Uterus (tissue), 2 donors: ENCODE results near the gene CBFB.

Source experiments
- POLR2A ChIP-seq, 2 donors: fragments of 450-650 bp; IDR thresholded peaks; one replicate each; pipeline ENCODE4 v1.6.1; 2016; ENCODE audit warnings: antibody characterized with exemption in 2 of 2, mild to moderate bottlenecking in 1 of 2, moderate library complexity in 1 of 2
- TF ChIP-seq, protein P1 (sequence below), 4 experiments: fragments of 200-600 bp in 2 of 4; fragments of 450-650 bp in 2 of 4; sonication (generic) in 2 of 4; IDR thresholded peaks; one replicate each; pipeline ENCODE4 v1.5.1; 2016 to 2019; ENCODE audit warnings: antibody characterized with exemption in 4 of 4, mild to moderate bottlenecking in 2 of 4, moderate library complexity in 1 of 4

DNA sequence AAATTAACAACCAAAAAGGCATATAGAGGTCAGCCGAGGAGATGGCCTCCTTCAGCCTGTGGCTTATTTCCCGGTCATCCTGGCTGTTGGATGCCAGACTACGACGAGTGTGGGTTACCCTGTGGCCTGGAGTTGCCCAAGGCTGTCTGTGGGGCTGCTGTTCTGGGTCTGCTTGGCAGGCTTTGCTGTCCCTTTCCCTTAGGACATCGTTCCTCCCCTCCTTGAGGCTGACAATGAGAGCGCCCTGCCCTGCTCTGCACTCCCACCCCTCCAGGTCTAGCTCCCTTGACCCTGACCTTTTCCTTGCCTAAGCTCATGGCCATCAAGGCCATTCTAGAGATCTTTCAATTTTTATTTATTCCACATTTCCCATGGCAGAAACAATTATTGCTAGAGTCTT, 1.9 kb upstream of the CBFB start:
- TF ChIP-seq, protein P1, sequence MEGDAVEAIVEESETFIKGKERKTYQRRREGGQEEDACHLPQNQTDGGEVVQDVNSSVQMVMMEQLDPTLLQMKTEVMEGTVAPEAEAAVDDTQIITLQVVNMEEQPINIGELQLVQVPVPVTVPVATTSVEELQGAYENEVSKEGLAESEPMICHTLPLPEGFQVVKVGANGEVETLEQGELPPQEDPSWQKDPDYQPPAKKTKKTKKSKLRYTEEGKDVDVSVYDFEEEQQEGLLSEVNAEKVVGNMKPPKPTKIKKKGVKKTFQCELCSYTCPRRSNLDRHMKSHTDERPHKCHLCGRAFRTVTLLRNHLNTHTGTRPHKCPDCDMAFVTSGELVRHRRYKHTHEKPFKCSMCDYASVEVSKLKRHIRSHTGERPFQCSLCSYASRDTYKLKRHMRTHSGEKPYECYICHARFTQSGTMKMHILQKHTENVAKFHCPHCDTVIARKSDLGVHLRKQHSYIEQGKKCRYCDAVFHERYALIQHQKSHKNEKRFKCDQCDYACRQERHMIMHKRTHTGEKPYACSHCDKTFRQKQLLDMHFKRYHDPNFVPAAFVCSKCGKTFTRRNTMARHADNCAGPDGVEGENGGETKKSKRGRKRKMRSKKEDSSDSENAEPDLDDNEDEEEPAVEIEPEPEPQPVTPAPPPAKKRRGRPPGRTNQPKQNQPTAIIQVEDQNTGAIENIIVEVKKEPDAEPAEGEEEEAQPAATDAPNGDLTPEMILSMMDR (IDR thresholded peaks at IDR 0.05) = no peak
- TF ChIP-seq POLR2A (IDR thresholded peaks at IDR 0.05) = no peak
